Dermis microvascular lymphatic vessel endothelial cell (primary cell): ENCODE results near the gene RCOR3. TPM values are rescaled to one million over a fixed set of nuclear protein-coding genes. Genes with fewer than 3 reads are reported as not detected.
"Not testable (repeated sequence)": the region's sequence is repeated elsewhere in the genome, so short reads cannot be mapped to it uniquely, and the experiment has no call there.

Experiments
- DNase-seq, 2 donors: peaks; one replicate each; pipeline versions ENCODE4 v3.0.0 to v3.0.0-alpha.2; 2010; ENCODE audit warnings: low read depth in 2 of 2
- total RNA-seq: library from RNA; depleted of rRNA; stranded (reverse); fragments of >200 nt; gene quantifications from 2 replicates; pipeline ENCODE4 v1.2.1, GENCODE V29; 2014

The RCOR3 gene
- total RNA-seq: 7.1 and 12.4 TPM in 2 replicates

DNA sequence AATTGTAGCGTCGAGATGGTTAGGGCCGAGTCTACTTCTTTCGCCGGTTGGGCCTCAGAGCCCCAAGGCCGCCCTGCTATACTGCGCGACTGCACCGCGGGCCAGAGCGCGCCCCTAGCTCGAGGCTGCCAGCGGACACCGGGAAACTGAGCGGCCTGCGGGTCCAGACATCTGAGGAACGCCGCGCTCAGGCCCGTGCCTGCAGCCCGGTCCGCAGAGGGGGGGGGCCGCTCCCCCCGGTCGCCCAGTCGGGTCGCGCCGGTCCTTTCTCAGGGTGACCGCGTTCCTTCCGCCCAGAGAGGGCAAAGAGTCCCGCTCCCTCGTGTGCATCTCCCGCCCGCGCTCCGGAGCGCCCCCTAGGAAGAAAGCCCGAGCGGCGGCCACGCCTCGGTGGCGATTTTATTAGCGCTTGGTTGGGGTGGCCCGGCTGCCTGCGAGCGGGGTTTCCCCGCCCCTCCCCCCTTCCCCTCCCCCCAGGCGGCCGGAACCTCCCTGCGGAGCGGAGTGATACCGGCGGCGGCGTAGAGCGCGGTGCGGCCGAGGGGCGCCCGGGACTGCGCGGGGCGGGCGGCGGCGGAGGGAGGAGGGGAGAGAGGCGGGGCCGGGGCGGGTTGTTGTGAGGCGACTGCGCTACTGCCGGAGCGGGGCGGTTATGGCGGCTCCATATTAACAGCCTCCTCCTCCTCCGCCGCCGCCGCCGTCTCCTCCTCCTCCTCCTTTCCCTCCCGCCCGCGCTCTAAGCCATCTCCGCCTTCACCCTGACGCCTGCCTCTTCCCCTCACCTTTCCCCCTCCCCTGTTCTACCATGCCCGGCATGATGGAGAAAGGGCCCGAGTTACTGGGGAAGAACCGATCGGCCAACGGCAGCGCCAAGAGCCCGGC lies at the start of gene RCOR3:
Gene RCOR3 (plus strand): TSS at position 611 of the 882 bp plus-strand sequence. CDS start 195 bp downstream, at position 806.
- peak; percentile 65 to 89 for DNase-seq

DNA sequence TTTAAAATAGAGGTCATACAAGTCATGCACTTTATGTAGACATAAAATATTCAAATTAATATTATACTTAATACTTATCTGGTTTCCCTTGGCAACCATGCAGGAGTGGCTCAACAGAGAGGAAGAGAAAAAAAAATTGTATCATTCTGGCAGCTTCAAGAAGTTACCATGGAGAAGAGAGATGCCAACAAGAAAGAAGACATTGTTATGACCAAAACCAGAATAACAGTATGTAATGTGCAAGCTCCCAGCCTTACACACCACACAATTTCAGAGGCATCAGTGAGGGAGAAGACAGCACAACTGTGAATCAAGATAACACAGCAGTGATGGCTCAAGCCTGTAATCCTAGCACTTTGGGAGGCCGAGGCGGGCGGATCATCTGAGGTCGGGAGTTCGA lies 49.1 kb upstream of the RCOR3 start:
- DNase-seq: no peak

DNA sequence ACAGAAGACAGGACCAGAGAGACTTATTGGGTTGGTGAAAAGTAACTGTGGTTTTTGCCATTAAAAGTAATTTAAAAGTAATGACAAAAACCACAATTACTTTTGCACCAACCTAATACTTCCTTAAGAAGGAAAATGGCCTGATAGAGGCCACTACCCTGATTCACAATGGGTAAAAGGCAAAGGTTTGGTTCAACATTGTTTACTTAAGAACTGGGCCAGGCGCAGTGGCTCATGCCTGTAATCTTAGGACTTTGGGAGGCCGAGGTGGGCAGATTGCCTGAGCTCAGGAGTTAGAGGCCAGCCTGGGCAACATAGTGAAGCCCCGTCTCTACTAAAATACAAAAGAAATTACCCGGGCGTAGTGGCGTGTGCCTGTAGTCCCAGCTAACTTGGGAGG lies 48.2 kb upstream of the RCOR3 start:
- DNase-seq: no peak

DNA sequence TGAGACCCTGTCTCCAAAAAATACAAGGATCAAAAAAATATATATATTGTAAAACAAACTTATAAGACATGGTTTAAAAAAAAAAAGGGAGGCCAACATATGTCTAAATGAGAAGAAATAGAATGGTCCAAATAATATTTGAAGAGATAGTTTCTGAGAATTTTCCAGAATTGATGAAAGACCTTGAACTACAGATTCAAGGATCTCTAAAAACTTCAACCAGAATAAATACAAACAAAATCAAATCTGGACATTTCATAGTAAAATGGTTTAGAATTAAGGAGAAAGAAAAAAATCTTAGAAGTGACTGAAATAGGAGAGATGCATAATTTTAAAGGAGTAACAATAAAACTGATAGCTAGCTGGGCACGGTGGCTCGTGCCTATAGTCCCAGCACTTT lies 45.5 kb upstream of the RCOR3 start:
- DNase-seq: no peak

DNA sequence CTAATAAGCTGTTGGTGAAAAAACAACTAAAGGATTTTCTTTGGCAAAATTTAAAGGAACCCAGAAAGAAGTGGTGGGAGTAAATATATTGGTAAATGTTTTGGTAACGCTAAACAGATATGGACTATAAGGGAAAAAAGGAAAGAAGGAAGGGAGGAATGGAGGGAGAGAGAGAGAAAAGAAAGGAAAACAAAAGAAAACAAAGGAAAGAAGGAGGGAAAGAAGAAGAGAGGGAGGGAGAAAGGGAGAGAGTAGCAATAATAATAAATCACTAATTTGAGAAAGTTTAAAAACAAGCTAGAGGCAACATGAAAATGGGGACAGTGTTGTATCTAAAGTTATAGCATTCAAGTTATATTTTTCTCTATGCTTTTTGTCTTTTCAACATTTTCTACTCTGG lies 43.6 kb upstream of the RCOR3 start:
- no peak for DNase-seq

DNA sequence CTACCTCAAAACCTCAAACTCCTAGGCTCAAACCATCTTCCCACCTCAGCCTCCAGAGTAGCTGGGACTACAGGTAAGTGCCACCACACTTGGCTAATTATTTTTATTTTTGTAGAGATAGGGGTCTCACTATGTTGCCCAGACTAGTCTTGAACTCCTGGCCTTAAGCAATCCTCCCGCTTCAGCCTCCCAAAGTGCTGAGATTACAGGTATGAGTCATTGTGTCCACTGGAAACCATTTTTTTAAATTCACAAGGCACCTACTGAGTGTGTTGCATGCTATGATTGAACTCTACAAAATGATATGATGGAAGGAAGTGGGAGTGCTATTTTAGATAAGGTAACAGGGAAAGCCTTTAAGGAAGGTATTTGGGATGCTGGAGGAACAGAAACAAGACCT lies 41.8 kb upstream of the RCOR3 start:
- no peak for DNase-seq

DNA sequence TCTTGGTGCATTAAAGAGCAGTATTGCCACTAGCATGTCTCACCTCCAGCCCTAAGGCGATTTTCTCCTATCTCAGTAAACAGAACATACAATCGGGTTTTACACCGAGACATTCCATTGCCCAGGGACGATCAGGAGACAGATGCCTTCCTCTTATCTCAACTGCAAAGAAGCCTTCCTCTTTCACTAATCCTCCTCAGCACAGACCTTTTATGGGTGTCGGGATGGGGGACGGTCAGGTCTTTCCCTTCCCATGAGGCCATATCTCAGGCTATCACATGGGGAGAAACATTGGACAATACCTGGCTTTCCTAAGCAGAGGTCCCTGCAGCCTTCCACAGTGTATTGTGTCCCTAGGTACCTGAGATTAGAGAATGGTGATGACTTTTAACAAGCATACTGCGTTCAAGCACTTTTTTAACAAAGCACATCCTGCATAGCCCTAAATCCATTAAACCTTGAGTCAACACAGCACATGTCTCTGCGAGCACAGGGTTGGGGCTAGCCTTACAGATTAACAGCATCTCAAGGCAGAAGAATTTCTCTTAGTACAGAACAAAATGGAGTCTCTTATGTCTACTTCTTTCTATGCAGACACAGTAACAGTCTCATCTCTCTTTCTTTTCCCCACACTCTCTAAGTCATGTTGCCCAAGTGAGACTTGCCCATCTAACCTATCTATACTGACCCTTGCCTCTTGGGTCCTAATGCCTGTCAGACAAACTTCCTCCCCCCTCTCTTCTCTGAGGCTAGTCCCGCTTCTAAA lies 36.5 kb upstream of the RCOR3 start:
- not testable (repeated sequence) for DNase-seq

DNA sequence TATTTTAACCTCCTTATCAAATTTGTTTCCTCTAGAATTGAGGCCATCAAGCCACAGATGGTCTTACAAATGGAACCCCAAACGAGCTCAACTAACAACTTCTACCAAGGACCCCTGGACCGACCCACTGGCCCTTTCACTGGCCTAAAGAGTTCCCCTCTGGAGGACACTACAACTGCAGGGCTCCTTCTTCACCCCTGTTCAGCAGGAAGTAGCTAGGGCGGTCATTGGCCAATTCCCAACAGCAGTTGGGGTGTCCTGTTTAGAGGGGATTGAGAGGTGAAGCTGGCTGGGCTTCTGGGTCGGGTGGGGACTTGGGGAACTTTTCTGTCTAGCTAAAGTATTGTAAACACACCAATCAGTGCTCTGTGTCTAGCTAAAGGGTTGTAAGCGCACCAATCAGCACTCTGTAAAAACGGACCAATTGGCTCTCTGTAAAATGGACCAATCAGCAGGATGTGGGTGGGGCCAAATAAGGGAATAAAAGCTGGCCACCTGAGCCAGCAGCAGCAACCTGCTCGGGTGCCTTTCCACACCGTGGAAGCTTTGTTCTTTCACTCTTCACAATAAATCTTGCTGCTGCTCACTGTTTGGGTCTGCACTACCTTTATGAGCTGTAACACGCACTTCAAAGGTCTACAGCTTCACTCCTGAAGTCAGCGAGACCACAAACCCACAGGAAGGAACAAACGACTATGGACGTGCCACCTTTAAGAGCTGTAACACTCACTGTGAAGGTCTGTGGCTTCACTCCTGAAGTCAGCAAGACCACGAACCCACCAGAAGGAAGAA lies 30.4 kb upstream of the RCOR3 start:
- not testable (repeated sequence) for DNase-seq

DNA sequence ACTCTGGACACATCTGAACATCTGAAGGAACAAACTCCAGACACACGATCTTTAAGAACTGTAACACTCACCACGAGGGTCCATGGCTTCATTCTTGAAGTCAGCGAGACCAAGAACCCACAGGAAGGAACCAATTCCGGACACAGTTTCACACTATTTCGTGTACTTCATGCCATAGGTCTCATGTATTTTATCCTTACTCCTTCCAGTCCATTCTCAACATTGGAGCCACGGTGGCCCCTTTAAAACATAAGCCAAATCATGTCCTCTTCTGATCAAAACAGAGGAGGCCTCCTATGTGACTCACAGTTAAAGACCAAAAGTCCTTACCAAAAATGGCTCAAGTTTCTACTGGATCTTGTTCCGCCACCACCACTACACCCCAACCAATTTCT lies 29.8 kb upstream of the RCOR3 start:
- DNase-seq: no peak

DNA sequence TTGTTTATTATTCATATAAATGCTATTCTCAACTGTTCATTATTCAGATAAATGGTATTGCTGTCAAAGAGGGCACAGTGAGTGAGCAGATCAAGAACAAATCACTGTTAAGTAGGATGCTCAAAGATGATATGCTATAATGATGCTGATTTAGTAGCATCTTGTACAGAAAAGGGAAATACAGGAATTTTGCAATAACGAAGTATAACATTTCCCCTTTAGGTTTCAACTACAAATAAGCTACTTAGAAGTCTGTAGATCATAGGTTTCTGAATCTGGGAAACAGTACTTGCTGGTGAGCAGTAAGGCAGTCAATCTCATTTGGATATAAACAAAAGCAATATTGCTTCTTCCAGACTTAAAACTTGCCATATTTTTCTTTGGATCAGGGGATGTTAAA lies 27.3 kb upstream of the RCOR3 start:
- no peak for DNase-seq

DNA sequence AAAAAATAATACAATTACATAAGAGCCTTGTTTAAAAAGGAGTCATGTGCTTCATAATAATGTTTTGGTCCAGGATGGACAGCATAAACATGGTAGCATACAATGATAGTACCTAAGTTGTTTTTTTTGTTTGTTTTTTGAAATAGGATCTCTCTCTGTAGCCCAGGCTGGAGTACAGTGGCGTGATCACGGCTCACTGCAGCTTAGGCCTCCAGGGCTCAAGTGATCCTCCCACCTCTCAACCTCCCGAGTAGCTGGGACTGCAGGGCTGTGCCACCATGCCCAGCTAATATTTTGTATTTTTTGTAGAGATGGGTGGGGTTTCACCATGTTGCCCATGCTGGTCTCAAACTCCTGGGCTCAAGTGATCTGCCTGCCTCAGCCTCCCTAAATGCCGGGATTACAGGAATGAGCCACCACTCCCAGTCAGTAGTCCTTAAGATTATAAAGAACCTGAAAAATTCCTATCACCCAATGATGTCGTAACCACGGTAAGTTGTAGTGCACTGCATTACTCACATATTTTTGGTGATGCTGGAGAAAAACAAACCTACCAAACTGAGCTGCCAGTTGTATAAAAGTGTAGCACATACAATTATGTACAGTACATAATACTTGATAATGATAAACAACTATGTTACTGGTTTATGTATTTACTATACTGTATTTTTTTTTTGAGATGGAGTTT lies 22.4 kb upstream of the RCOR3 start:
- DNase-seq: no peak

DNA sequence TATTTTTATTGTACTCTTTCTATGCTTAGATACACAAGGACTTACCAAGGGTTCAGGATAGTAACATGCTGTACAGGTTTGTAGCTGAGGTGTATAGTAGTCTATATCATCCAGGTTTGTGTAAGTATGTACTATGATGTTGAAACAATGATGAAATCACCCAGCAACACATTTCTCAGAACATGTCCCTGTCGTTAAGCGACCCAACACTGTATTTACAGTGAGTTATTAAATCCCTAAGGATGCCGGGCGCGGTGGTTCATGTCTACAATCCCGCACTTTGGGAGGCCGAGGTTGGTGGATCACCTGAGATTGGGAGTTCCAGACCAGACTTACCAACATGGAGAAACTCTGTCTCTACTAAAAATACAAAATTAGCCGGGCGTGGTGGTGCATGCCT lies 21.6 kb upstream of the RCOR3 start:
- no peak for DNase-seq

DNA sequence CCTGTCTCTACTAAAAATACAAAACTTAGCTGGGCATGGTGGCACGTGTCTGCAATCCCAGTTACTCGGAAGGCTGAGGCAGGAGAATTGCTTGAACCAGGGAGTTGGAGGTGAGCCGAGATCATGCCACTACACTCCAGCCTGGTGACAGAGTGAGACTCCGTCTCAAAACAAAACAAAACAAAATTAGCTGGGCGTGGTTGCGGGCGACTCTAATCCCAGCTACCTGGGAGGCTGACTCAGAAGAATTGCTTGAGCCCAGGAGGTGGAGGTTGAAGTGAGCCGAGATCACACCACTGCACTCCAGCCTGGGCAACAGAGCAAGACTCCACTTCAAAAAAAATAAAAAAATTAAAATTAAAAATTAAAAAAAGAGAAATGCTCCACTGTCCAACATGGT lies 18.6 kb upstream of the RCOR3 start:
- DNase-seq: not testable (repeated sequence)

DNA sequence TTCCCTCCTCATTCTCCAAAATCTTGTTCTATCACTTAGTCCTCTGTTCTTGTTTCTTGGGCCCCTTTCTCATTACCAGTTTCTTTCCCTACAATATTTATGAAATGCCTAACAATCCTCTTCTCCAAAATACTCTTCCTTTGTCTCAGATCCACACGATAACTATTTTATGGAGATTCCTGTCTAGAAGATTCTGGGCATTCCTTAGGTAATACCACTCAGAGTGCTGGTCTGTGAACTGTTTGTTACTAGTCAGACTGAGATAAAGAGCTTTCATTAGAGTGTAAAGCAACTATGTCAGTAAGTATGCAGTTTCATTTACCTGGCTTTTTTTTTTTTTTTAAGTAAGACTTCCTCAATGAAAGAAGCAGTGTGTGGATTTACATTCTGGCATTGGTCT lies 18.1 kb upstream of the RCOR3 start:
- DNase-seq: no peak

DNA sequence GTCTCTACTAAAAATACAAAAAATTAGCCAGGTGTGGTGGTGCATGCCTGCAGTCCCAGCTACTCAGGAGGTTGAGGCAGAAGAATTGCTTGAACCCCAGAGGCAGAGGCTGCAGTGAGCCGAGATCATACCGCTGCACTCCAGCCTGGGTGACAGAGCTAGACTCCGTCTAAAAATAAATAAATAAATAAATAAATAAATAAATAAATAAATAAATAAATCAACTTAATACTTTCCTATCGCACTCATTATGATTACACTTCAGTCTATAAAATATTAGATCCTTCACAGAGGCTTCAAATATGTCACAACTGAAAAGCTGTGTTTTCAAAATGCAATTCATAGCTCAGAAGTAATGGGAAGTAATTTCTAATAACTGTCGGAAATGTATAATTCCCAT lies 15.5 kb upstream of the RCOR3 start:
- not testable (repeated sequence) for DNase-seq

DNA sequence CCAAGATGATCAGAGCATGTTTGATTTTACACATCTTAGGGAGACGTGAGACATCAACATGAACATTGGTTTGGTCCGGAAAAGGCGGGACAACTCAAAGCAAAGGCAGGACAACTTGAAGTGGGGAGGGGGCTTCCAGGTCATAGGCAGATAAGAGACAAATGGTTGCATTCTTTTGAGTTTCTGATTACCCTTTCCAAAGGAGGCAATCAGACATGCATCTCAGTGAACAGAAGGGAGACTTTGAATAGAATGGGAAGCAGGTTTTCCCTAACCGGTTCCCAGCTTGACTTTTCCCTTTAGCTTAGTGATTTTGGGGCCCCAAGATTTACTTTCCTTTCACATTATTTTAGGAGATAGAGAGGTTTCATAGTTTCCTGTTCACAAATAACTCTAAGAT lies 12.6 kb upstream of the RCOR3 start:
- DNase-seq: not testable (repeated sequence)

DNA sequence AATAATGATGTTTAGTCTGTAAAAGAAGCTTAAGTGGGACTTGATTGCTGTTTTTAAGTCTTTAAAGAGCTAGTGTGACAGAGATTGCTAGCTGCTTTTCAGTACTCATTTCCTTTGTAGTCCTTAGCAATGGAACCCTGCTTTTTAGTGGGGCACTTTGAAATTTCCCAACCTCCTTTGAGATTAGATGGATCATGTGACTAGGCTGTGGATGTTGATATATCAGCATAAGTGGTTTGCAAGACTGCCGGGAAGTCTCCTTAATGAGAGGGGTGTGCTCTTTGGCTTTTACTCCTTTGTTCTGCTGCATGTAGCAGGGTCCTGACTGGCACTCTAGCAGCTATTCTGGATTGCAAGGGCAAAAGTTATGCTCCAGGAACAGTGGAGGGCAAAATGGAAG lies 11.2 kb upstream of the RCOR3 start:
- DNase-seq: no peak

DNA sequence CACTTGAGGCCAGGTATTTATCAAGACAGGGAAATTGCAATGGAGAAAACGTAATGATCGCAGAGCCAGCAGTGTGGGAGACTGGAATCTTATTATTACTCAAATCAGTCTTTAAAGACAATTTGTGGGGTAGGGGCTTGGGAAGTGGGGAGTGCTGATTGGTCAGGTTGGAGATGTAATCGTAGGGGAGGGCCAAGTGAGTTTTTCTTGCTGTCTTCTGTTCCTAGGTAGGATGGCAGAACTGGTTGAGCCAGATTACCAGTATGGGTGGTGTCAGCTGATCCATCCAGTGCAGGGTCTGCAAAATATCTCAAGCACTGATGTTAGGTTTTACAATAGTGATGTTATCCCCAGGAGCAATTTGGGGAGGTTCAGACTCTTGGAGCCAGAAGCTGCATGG lies 9.6 kb upstream of the RCOR3 start:
- not testable (repeated sequence) for DNase-seq

DNA sequence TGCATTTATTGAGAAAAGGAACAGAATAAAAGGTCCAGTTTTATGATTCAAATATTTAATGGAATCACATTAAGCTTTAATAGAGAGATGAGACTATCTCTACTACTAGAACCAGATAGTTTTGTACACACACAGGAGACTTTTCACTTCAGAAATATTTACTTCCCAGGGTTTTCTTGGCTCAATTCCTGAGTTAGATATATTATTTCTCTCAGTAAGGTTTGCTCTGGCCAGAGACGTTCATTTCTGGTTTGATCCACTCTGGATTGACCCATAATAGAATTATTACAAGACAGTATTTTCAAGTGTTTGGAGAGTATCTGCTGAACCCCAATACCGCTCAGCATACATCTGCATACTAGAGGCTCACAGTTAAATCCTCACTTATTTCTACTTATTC lies 1.3 kb upstream of the RCOR3 start:
- no peak for DNase-seq

DNA sequence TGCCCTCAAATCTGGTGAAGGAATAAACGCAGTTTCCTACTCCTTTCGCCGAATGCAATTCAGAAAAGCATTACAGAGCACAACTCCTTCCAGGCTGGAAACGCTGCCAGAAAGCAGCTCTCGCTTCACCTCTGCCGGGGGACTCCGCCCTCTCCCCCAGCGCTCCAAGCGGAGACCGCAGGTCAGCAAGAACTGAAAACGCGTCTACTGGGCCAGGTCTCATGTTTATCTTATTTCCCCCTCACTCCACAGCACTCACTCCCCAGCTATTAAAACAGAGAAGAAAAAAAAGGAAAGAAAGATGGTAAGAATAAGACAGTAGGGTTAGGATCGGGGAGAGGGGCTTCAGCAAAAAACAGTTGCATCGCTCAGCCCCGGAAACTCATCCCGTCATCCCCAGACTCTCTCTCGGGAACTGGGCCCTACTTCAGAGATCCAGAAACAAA lies 833 bp upstream of the RCOR3 start:
- peak; percentile 17 to 65 for DNase-seq

DNA sequence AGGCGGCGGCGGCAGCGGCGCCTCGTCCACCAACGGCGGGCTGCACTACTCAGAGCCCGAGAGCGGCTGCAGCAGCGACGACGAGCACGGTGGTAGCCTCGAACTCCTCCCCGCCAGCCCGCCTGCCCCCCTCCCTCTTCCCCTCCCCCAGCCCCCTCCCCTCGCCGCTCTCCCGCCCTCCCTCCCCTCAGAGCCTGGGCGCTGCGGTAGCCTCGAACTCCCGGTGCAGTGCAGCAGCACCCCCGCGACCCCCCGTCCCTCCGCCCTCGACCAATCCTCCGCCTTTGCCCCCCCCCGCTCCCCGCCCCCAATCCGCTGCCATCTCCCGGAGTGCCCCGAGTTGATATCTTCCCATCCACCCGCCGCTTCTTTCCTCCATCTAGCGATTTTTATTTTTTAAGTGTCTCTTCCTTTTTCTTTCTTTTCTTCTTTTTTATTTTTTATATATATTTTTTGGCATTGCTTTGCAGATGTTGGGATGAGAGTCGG lies 516 bp downstream of the RCOR3 start:
- peak; percentile 16 to 62 for DNase-seq
